T-cell (primary cell): ENCODE measurements around the gene AP1AR. TPM values are rescaled to one million over a fixed set of nuclear protein-coding genes. Genes with fewer than 3 reads are reported as not detected.

ENCODE experiments used
- total RNA-seq, 35 experiments: library from RNA in 6 of 35; stranded (reverse) in 6 of 35; fragments of 120-200 nt in 1 of 35; gene quantifications; one replicate each; pipeline versions ENCODE4 v1.2.1 to v1.2.4 and lab custom pipeline; 2013 to 2026

Gene AP1AR
- total RNA-seq, 5 donors from 2014 or later (not counting 1 experiment from before 2014, with no cell fraction given) = 13.9 to 21.4 (median 20.3) TPM

Other genes starting within 250 kb of the AP1AR start
- gene FAM241A, start 86.3 kb upstream of the AP1AR start, total RNA-seq = 1 to 10 TPM; 1.4 to 3.4 (median 2.0) TPM
- 10 to 100 TPM; 13.4 to 18.7 (median 14.9) TPM for gene TIFA, start 54.1 kb downstream of the AP1AR start, total RNA-seq
- gene ALPK1, start 65.6 kb downstream of the AP1AR start, total RNA-seq = 10 to 100 TPM in 2 of 5 donors, 1 to 10 TPM in 3; 8.3 to 22.9 (median 9.3) TPM